Measurements from ENCODE around the gene COPS6.

Gene COPS6

GRCh38 chr7:100089458-100090196, 858 bp downstream of the COPS6 start (continued):
- TF ChIP-seq AEBP2 (tag by site-specific recombination; IDR thresholded peaks at IDR 0.05; ENCODE audit: borderline replicate concordance): no peak
- peak; percentile 70 for TF ChIP-seq SP7 (tag by site-specific recombination; IDR thresholded peaks at IDR 0.05)
- peak; percentile 68 for TF ChIP-seq ZNF366 (tag by site-specific recombination; conservative IDR thresholded peaks at IDR 0.05)

DNA sequence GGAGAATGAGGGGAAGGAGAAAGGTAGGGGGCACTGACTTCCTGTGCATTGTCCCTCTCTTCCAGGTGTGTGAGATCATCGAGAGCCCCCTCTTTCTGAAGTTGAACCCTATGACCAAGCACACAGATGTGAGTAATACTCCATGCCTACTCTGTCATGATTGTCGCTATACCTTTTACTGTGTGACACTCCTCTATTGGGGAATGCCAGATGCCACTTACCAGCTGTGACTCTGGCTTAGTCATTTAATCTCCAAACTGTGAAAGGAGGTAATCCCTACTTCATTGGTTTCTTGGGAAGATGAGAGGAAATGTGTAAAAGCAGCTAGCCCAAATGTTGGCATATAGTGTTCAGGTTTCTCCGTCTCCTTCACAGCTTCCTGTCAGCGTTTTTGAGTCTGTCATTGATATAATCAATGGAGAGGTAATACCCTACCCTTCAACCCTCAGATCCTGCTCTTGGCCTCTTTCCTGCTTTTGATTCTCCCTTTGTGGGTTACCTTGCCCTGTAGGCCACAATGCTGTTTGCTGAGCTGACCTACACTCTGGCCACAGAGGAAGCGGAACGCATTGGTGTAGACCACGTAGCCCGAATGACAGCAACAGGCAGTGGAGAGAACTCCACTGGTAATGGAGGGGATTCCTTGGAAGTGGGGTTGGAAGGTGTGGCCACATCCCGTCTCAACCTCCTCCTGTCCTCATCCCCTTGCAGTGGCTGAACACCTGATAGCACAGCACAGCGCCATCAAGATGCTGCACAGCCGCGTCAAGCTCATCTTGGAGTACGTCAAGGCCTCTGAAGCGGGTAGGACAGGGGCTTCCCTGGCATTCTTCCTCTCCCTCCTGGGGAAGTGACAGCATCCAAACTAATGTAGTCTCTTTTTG, 2.0 kb downstream of the COPS6 start:
- H3K9me3 ChIP-seq (ENCODE audit: control insufficient read depth, insufficient read depth, low read depth, low read length): no peaks in the 10 kb centered on the region
- peaks cover 8% of the 10 kb centered on the region for H3K4me1 ChIP-seq (ENCODE audit: control insufficient read depth, insufficient read depth, low read length)
- ChIA-PET CTCF (interaction anchor here (0.6 to 1.3 kb wide), 2 partner anchors 38 to 40 kb away, joined by 3 to 4 read pairs; no protein-coding TSS in a partner anchor), POLR2A (interaction anchor here (1.1 to 7.9 kb wide), 4 partner anchors 8 to 58 kb away, joined by 3 to 115 read pairs (median 4); partner anchors contain the start of genes AP4M1, LAMTOR4, MBLAC1 and MCM7)
- H3K36me3 ChIP-seq (ENCODE audit: control insufficient read depth in 2 of 2, insufficient read depth in 1 of 2, low read length in 2 of 2): peaks cover 23 to 56% of the 10 kb centered on the region in 2 experiments
- H3K4me3 ChIP-seq (ENCODE audit: low read depth, low read length): no peak overlapping the region
- H3K27ac ChIP-seq (ENCODE audit: extremely low read depth, low read depth, low read length): no peak overlapping the region
- TF ChIP-seq ZNF366 (tag by site-specific recombination; conservative IDR thresholded peaks at IDR 0.05) (peak; percentile 31), KLF1 (tag by site-specific recombination; IDR thresholded peaks at IDR 0.05) (no peak), MYNN (tag by site-specific recombination; IDR thresholded peaks at IDR 0.05; ENCODE audit: borderline replicate concordance) (no peak), SCRT1 (tag by site-specific recombination; IDR thresholded peaks at IDR 0.05; ENCODE audit: borderline replicate concordance) (peak; percentile 49; the same call in 1 of the 2 replicates), ZNF580 (tag by site-specific recombination; IDR thresholded peaks at IDR 0.05) (no peak), KLF8 (tag by site-specific recombination; IDR thresholded peaks at IDR 0.05) (peak; percentile 11; the same call in 1 of the 2 replicates), ZBTB48 (tag by site-specific recombination; IDR thresholded peaks at IDR 0.05) (no peak), ZBTB17 (tag by site-specific recombination; IDR thresholded peaks at IDR 0.05) (no peak), ZNF394 (tag by site-specific recombination; IDR thresholded peaks at IDR 0.05; ENCODE audit: borderline replicate concordance) (peak; percentile 11; the same call in 1 of the 2 replicates), MZF1 (tag by site-specific recombination; IDR thresholded peaks at IDR 0.05; ENCODE audit: borderline replicate concordance) (no peak), ZNF274 (IDR thresholded peaks at IDR 0.05; ENCODE audit: low read length) (no peak), ZNF274 (tag by site-specific recombination; IDR thresholded peaks at IDR 0.05; ENCODE audit: borderline replicate concordance) (no peak), ZNF19 (tag by site-specific recombination; IDR thresholded peaks at IDR 0.05; ENCODE audit: low read depth) (no peak), ZNF248 (tag by site-specific recombination; IDR thresholded peaks at IDR 0.05) (no peak), ZNF600 (tag by site-specific recombination; IDR thresholded peaks at IDR 0.05) (peak; percentile 73; the same call in 1 of the 2 replicates), ZNF214 (tag by site-specific recombination; IDR thresholded peaks at IDR 0.05; ENCODE audit: borderline replicate concordance) (peak; percentile 70; the same call in 1 of the 2 replicates), GLIS1 (tag by site-specific recombination; IDR thresholded peaks at IDR 0.05) (0 out of 2 replicates have a peak, but pooled peaks have one; percentile 8), SCRT2 (tag by site-specific recombination; IDR thresholded peaks at IDR 0.05) (peak; percentile 88), ZNF843 (tag by site-specific recombination; IDR thresholded peaks at IDR 0.05) (no peak)

Data from HEK293 (cell line).